Neuron (in vitro differentiated cells): Measurements from ENCODE around the gene SMCO1.
"Not testable (repeated sequence)": the region's sequence is repeated elsewhere in the genome, so short reads cannot be mapped to it uniquely, and the experiment has no call there.

Source experiments
- H2AFZ ChIP-seq: one replicate; pipeline ENCODE4 v1.6.1; 2013; ENCODE audit warnings: low read depth, mild to moderate bottlenecking, inconsistent platforms, low read length, moderate library complexity
- H3K27me3 ChIP-seq: one replicate; pipeline ENCODE4 v1.6.1; 2013; ENCODE audit warnings: low read length; ENCODE audit not compliant: insufficient read depth
- H3K36me3 ChIP-seq: one replicate; pipeline ENCODE4 v1.6.1; 2013; ENCODE audit warnings: low read length; ENCODE audit not compliant: insufficient read depth
- H3K4me1 ChIP-seq: one replicate; pipeline ENCODE4 v1.6.1; 2013; ENCODE audit warnings: low read length; ENCODE audit not compliant: insufficient read depth
- H3K4me3 ChIP-seq: 2 replicates; pipeline ENCODE4 v1.5.1; 2013; ENCODE audit warnings: mild to moderate bottlenecking, low read length, moderate library complexity
- H3K9me3 ChIP-seq: one replicate; pipeline ENCODE4 v1.6.1; 2013; ENCODE audit warnings: low read length

Gene SMCO1

GRCh38 chr3:196498297-196498696, 16.8 kb downstream of the SMCO1 start:
- no peak overlapping the region for H3K4me3 ChIP-seq
- H3K27me3 ChIP-seq: no peaks in the 10 kb centered on the region
- peaks cover 16% of the 10 kb centered on the region for H3K36me3 ChIP-seq
- peaks cover under 1% of the 10 kb centered on the region for H3K9me3 ChIP-seq
- no peak overlapping the region for H2AFZ ChIP-seq
- H3K4me1 ChIP-seq: peaks cover 15% of the 10 kb centered on the region

GRCh38 chr3:196496183-196496582, 19.0 kb downstream of the SMCO1 start:
- no peaks in the 10 kb centered on the region for H3K27me3 ChIP-seq
- H3K4me1 ChIP-seq: peaks cover 10% of the 10 kb centered on the region
- H2AFZ ChIP-seq: no peak overlapping the region
- peaks cover 3% of the 10 kb centered on the region for H3K9me3 ChIP-seq
- H3K4me3 ChIP-seq: no peak overlapping the region
- H3K36me3 ChIP-seq: peaks cover 20% of the 10 kb centered on the region

GRCh38 chr3:196493292-196493691, 21.9 kb downstream of the SMCO1 start:
- peaks cover 3% of the 10 kb centered on the region for H3K9me3 ChIP-seq
- no peaks in the 10 kb centered on the region for H3K4me1 ChIP-seq
- peaks cover 15% of the 10 kb centered on the region for H3K36me3 ChIP-seq
- H3K27me3 ChIP-seq: no peaks in the 10 kb centered on the region
- H2AFZ ChIP-seq: no peak overlapping the region
- H3K4me3 ChIP-seq: no peak overlapping the region

- peaks cover 19% of the 10 kb centered on the region for H3K36me3 ChIP-seq
- peaks cover 3% of the 10 kb centered on the region for H3K9me3 ChIP-seq
- H3K4me1 ChIP-seq: no peaks in the 10 kb centered on the region
- H3K4me3 ChIP-seq: no peak overlapping the region
- no peak overlapping the region for H2AFZ ChIP-seq
- H3K27me3 ChIP-seq: no peaks in the 10 kb centered on the region
Observed at GRCh38 chr3:196492080-196492479, 23.1 kb downstream of the SMCO1 start.

- H3K4me3 ChIP-seq: no peak overlapping the region
- no peak overlapping the region for H2AFZ ChIP-seq
- peaks cover 3% of the 10 kb centered on the region for H3K9me3 ChIP-seq
- H3K36me3 ChIP-seq: peaks cover 33% of the 10 kb centered on the region
- H3K4me1 ChIP-seq: no peaks in the 10 kb centered on the region
- H3K27me3 ChIP-seq: no peaks in the 10 kb centered on the region
Observed at GRCh38 chr3:196489747-196490146, 25.4 kb downstream of the SMCO1 start.

GRCh38 chr3:196486263-196486662, 28.9 kb downstream of the SMCO1 start:
- H3K4me3 ChIP-seq: no peak overlapping the region
- no peaks in the 10 kb centered on the region for H3K27me3 ChIP-seq
- H3K36me3 ChIP-seq: peaks cover 60% of the 10 kb centered on the region
- H2AFZ ChIP-seq: no peak overlapping the region
- no peaks in the 10 kb centered on the region for H3K4me1 ChIP-seq
- peaks cover 2% of the 10 kb centered on the region for H3K9me3 ChIP-seq

GRCh38 chr3:196477678-196478077, 37.5 kb downstream of the SMCO1 start:
- no peaks in the 10 kb centered on the region for H3K9me3 ChIP-seq
- H3K4me3 ChIP-seq: no peak overlapping the region
- no peak overlapping the region for H2AFZ ChIP-seq
- peaks cover 69% of the 10 kb centered on the region for H3K36me3 ChIP-seq
- no peaks in the 10 kb centered on the region for H3K27me3 ChIP-seq
- no peaks in the 10 kb centered on the region for H3K4me1 ChIP-seq

- Histone ChIP-seq H3K9me3 (peaks cover 2% of the 10 kb centered on the region), H3K4me3 (no peak overlapping the region), H3K36me3 (peaks cover 58% of the 10 kb centered on the region), H3K4me1 (no peaks in the 10 kb centered on the region), H2AFZ (no peak overlapping the region), H3K27me3 (no peaks in the 10 kb centered on the region)
Observed at GRCh38 chr3:196472286-196472685, 42.9 kb downstream of the SMCO1 start.

- Histone ChIP-seq H3K9me3 (peaks cover 2% of the 10 kb centered on the region), H3K4me3 (no peak overlapping the region), H3K36me3 (peaks cover 54% of the 10 kb centered on the region), H3K27me3 (no peaks in the 10 kb centered on the region), H3K4me1 (no peaks in the 10 kb centered on the region), H2AFZ (no peak overlapping the region)
Observed at GRCh38 chr3:196471551-196471950, 43.6 kb downstream of the SMCO1 start.

GRCh38 chr3:196470182-196470581, 45.0 kb downstream of the SMCO1 start:
- not testable (repeated sequence) for H2AFZ ChIP-seq, H3K4me1 ChIP-seq, H3K9me3 ChIP-seq, H3K27me3 ChIP-seq, H3K4me3 ChIP-seq
- peaks cover 51% of the 10 kb centered on the region for H3K36me3 ChIP-seq

GRCh38 chr3:196463804-196464203, 51.3 kb downstream of the SMCO1 start:
- no peaks in the 10 kb centered on the region for H3K9me3 ChIP-seq
- H2AFZ ChIP-seq: no peak overlapping the region
- peaks cover 5% of the 10 kb centered on the region for H3K36me3 ChIP-seq
- no peak overlapping the region for H3K4me3 ChIP-seq
- no peaks in the 10 kb centered on the region for H3K4me1 ChIP-seq
- no peaks in the 10 kb centered on the region for H3K27me3 ChIP-seq

GRCh38 chr3:196463478-196463756, 51.7 kb downstream of the SMCO1 start:
- Histone ChIP-seq H3K4me1 (no peaks in the 10 kb centered on the region), H3K27me3 (no peaks in the 10 kb centered on the region), H2AFZ (no peak overlapping the region), H3K9me3 (no peaks in the 10 kb centered on the region), H3K36me3 (peaks cover 2% of the 10 kb centered on the region), H3K4me3 (no peak overlapping the region)

GRCh38 chr3:196462680-196463477, 52.3 kb downstream of the SMCO1 start:
- H3K9me3 ChIP-seq, H3K4me1 ChIP-seq, H3K27me3 ChIP-seq, H3K4me3 ChIP-seq, H3K36me3 ChIP-seq, H2AFZ ChIP-seq: not testable (repeated sequence)

- H2AFZ ChIP-seq: no peak overlapping the region
- no peaks in the 10 kb centered on the region for H3K27me3 ChIP-seq
- H3K36me3 ChIP-seq: no peaks in the 10 kb centered on the region
- H3K9me3 ChIP-seq: no peaks in the 10 kb centered on the region
- H3K4me1 ChIP-seq: no peaks in the 10 kb centered on the region
- H3K4me3 ChIP-seq: no peak overlapping the region
Observed at GRCh38 chr3:196458063-196458462, 57.1 kb downstream of the SMCO1 start.
